NCI-H2029 treated with DMSO at 0.1 percent for 48 hours (cell line): ENCODE data around the gene CDH9.

Experiments used
- DNase-seq: peaks from one replicate; lab custom pipeline; 2025; lab: John Stamatoyannopoulos, UW

CDH9 gene

GRCh38 chr5:27038476-27038875 is at the start of gene CDH9:
TSS of gene CDH9 (minus strand) at chr5:27038586. CDS start at chr5:26988333, 50,253 bp downstream.
- DNase-seq, result no peak

DNA sequence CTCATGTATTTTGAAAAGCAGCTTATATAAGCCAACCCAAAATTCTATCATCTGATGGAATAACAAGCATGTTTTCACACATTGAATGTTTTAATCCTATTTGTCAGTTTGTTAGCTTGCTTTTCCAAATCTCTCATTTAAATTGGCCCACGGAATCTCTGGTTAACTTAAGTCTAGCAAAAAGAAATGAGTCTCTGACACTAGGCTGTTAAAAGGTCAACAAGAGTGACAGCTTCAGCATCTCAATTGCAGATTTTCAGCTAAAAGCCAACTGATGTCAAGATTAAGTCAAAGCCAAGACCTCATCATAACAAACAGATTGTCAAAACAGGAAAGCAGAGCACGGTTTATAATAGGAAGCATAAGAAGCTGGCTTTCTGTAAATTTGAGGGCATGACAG is 49.4 kb upstream of the CDH9 start:
- DNase-seq, result no peak

DNA sequence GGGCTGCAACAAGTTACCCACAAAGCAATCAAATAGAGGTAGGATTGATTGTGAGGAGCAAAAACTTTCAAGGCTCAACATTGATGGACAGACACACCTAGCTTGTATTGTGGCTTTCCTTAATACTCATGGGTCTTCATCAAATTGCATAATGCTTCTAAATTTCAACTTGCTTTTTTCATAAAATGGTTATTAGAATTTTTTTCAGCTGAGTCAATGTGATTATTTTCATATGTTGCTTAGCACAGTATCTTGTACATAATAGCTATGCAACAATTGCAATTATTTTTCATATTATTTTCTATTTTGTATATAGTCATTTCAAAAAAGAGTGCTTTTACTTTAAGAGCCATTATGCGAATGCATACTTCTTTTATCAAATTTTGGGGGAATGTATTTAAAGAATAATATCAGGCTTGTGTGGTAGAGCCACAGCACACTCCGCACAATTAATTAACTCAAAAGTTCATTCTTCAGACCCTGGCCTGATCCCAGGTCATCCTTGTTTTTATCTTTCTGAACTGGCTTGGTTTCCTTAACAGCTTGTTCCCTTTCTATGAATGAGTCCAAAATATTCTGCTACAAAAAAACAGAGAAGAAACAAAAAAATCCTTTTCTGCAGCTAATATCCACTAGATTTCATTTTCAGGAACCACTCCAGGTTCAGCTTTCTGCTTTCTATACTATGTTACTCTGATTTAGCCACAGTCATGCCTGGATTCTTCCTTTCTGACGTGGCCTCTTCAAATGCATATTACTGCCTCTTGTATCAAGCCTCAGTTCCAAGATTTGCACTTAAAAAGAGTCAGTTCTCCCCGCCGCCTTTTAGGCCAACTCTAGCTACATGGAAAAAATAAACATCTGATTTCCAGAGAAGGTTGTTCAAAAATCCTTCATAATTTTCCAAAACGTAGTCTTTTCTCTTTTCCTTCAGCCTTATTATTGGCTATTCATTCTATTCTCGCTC is 45.3 kb upstream of the CDH9 start:
- DNase-seq, result no peak

- no peak for DNase-seq
Measured at GRCh38 chr5:27080147-27080546, 41.8 kb upstream of the CDH9 start.

GRCh38 chr5:27062451-27062850 is 24.1 kb upstream of the CDH9 start:
- no peak for DNase-seq

GRCh38 chr5:27048510-27048909 is 10.1 kb upstream of the CDH9 start:
- no peak for DNase-seq

GRCh38 chr5:27041372-27041771 is 3.0 kb upstream of the CDH9 start:
- no peak for DNase-seq

DNA sequence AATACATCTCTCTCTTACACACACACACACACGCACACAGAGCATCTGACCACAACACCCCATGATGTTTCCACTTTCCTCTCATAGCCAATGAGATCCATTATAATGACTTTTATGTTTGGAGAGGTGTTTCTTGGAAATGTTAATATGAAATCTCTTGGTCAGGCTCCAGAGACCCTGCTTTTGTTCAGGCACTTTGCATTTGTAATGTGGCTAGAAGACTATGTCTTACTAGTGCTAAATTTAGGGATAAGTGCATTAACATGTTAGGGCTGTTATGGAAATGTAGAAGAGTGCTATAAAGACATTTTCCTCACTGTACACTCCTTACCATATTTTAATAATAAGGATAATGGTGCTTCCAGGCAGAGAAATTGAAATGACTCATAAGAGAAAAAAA is 3.8 kb downstream of the CDH9 start:
- no peak for DNase-seq

DNA sequence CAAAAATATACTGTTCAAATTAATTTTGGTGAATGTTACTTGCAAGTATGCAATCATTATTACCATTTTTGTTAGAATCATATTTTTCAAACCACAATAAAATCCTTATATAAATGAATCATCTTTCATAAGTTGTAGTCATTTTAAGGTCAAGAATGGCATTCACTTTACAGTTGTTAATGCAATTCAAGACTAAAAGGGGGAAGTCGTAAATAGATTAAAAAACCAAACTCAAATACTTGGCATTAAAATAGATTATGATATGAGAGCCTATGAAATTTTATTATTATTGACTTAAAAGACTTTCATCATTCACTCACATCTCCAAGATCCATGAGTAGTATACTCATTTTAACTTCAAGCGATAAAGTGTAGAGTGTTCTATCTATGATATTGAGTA is 11.6 kb downstream of the CDH9 start:
- DNase-seq, result no peak

GRCh38 chr5:27026063-27026462 is 12.3 kb downstream of the CDH9 start:
- no peak for DNase-seq

- no peak for DNase-seq
Measured at GRCh38 chr5:27021471-27021870, 16.9 kb downstream of the CDH9 start.

DNA sequence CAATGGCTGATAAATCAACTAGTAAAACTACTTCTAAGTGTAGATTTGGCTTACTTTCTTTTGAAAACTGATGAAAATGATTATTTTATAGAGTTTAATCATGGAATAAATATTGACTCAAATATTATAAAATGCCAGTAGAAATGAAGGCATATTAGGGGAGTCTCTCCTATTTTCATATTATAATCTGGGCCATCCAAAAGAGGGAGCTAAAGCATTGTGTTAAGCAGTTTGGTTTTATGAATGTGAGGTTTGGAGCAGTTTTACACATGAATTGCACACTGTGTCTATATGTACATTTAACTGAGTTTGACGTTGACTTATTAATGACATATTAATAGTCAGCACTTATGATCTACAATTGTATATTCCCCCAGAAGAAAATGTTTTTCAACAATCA is 17.4 kb downstream of the CDH9 start:
- DNase-seq, result no peak

GRCh38 chr5:27015758-27016157 is 22.6 kb downstream of the CDH9 start:
- no peak for DNase-seq

DNA sequence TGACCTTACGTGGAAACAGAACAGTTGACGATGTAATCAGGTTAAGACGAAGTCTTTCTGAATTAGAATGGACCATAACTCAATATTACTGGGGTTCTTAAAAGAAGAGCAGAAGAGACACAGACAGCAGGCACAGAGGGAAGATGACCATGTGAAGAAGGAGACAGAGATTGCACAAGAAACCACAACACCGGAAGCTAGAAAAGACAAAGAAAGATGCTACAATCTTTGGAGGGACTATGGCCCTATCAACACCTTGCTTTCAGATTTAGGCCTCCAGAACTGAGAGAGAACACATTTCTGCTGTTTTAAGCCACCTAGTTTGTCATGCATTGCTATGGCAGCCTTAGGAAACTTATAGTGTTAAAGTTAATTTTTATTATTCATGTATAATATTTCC is 27.1 kb downstream of the CDH9 start:
- DNase-seq, result no peak

- DNase-seq, result no peak
Measured at GRCh38 chr5:27010646-27011045, 27.7 kb downstream of the CDH9 start.

DNA sequence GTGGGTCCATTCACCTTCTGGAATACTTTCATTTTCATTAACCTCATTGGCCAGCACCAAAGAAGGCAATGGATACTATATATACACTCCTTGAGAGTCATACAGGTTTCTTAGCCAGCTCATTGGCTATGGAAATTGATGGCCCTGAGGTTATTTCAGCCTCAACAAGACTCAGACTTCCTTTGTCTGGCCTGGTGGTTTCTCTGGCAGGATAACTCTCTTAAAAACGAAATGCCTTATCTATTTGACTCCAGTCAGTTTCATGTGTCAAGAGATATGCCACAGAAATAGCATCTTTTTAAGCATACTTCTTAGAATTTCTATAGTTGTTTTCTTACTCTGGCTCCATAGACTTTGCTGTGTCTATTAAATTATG is 28.9 kb downstream of the CDH9 start:
- DNase-seq, result no peak

DNA sequence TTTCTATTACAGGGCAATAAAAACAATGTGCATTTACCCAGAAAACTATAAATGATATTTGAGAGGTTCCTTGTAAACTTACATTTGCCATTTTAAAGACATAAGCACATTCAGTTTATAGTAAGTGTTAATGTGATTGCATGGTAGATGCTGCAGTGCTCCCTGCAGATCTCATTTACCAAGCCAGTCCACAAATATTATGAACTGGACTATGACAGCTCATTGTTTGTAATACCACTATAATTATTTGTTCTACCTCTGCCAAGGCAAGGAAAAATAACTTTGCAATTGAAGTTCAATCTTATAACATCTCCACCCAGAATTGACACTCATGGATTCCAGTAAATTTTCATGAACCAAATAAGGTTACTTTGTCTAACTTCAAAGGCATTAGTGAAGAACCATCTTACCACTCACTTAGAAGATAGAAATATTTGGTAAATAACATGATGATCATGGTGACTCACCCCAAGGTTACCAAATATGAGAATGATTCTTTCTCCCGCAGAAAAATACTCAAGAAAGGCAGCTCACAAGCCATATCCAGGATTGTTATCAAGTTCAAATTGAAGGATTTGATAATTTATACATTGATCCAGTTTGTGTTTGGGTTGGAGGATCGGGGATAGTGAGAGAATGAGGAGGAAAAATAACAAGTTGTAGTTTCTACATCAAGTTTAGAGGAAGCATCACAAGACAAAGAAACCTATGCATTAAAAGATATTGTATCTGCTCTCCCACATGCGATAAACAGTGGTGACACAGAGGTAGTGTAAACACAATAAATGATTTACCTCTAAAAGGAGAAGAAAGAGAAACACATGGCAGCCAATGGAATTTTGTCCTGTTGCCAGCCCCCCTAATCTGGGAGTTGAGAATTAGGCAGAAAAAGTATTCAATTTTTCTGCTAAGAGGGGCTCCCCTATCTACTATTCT is 29.5 kb downstream of the CDH9 start:
- DNase-seq, result no peak

GRCh38 chr5:27007121-27007520 is 31.3 kb downstream of the CDH9 start:
- DNase-seq, result no peak

DNA sequence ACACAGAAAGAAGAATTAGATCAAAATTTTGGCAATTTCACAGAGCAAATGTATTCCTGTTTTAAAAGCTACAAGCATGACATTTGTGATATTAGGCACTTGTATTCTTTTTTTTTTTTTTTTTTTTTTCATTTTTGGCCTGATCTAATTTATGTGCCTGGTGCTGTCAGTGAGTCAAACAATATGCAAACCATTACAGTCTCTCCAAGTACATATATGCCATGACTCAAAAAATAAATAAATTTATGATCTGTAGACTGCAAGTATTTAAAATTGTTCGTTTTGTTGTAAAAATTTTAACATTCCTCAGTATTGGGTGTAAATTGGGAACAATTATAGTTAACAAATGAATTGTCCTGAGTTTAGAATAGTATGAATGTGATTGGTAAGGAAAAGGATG is 51.4 kb downstream of the CDH9 start:
- DNase-seq, result no peak

DNA sequence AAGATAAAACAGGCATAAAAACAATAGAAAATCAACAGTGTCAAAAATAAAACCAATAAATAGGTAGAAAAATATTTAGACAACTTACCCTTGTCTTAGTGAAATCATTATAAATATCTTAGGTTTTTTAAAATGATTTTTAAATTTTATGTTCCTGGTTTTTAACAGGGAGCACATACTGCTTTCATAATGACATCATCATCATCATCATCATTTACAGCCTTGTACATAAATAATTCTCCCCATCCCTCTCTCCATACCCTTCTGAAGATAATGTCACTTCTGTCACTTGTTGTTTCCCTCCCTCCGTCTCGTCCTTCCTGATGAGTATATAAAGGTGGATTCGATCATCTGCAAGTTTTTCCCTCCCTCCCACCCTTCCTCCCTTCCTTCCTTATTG is 56.6 kb downstream of the CDH9 start:
- DNase-seq, result no peak

DNA sequence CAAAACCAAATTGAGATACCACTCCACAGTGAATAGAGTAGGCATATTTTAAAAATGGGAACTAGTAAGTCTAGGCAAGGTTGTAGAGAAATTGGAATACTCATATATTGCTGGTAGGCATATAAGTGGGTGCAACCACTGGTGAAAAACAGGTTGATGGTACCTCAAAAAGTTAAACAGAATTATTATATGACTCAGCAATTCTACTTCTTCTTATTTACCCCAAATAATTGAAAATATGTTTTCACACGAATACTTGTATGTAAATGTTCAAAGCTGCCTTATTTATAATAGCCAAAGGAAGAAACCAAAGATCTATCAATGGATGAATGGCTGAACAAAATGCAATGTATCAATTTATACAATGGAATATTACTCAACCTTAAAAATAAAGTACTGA is 79.1 kb downstream of the CDH9 start:
- no peak for DNase-seq

DNA sequence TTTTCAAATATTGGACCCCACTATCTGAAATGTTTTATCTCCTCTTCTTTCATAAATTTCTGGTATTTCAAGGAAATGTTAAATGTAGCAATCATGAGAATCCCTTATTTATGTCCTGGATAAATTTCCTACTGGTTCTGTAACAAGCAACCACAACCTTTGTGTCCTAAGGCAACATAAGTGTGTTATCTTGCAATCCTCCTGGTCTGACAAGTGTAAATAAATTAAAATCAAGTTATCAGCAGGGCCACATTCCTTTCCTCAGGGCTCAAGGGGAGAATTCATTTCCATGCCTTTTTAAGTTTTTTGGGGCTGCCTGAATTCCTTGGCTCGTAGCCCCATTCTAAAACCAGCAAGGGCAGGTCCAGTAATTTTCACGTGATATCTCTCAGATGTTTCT is 83.2 kb downstream of the CDH9 start:
- DNase-seq, result no peak

- DNase-seq, result no peak
Measured at GRCh38 chr5:26948921-26949320, 89.5 kb downstream of the CDH9 start.
